ENCODE measurements around the gene RXRA. TPM values are rescaled to one million over a fixed set of nuclear protein-coding genes. Genes with fewer than 3 reads are reported as not detected.

The RXRA gene
- total and polyA plus RNA-seq, 2 donors (not counting 1 experiment from before 2014, with no cell fraction given), result 2.6 to 6.8 TPM

GRCh38 chr9:134329886-134330285, 3.6 kb downstream of the RXRA start:
- no peaks in the 10 kb centered on the region for H4K20me1 ChIP-seq (ENCODE audit: control insufficient read depth, insufficient read depth, low read length, poor library complexity, severe bottlenecking)
- ChIA-PET CTCF (interaction anchor here (1.2 kb wide), 1 partner anchor 159 kb away, joined by 3 read pairs; no protein-coding TSS in a partner anchor), POLR2A (no interaction called here)
- WGBS (ENCODE audit: insufficient coverage), result 65% methylated on average over 5 of the region's 5 CpGs
- H2AFZ ChIP-seq (ENCODE audit: insufficient read depth, low read depth, low read length, poor library complexity, severe bottlenecking), result no peak overlapping the region
- no peak overlapping the region for H3K27ac Mint-ChIP-seq
- peaks cover 15% of the 10 kb centered on the region for H3K79me2 ChIP-seq (ENCODE audit: control insufficient read depth, insufficient read depth, low read length)
- H3K27me3 Mint-ChIP-seq, result no peaks in the 10 kb centered on the region
- DNase-seq (no peak), ATAC-seq (ENCODE audit: low read depth) (no peak)
- peaks cover 0 to 13% (median 3%) of the 10 kb centered on the region in 4 experiments for H3K27me3 ChIP-seq (replicated peaks in 1 of 4; ENCODE audit: control extremely low read depth in 1 of 4, control insufficient read depth in 3 of 4, insufficient read depth in 4 of 4, low read length in 3 of 4)
- H3K4me1 Mint-ChIP-seq, result peaks cover 17% of the 10 kb centered on the region
- peaks cover 0 to 5% (median 0%) of the 10 kb centered on the region in 3 donors for H3K9me3 ChIP-seq (ENCODE audit: control extremely low read depth in 1 of 3, control insufficient read depth in 2 of 3, insufficient read depth in 1 of 3, low read length in 2 of 3)
- no peak overlapping the region for H3K9ac ChIP-seq (ENCODE audit: low read length)
- H3K36me3 ChIP-seq (replicated peaks in 1 of 2; ENCODE audit: control extremely low read depth in 1 of 2, control insufficient read depth in 1 of 2, extremely low read depth in 1 of 2, insufficient read depth in 2 of 2, low read length in 1 of 2), result no peaks in the 10 kb centered on the region
- TF ChIP-seq, protein P1, sequence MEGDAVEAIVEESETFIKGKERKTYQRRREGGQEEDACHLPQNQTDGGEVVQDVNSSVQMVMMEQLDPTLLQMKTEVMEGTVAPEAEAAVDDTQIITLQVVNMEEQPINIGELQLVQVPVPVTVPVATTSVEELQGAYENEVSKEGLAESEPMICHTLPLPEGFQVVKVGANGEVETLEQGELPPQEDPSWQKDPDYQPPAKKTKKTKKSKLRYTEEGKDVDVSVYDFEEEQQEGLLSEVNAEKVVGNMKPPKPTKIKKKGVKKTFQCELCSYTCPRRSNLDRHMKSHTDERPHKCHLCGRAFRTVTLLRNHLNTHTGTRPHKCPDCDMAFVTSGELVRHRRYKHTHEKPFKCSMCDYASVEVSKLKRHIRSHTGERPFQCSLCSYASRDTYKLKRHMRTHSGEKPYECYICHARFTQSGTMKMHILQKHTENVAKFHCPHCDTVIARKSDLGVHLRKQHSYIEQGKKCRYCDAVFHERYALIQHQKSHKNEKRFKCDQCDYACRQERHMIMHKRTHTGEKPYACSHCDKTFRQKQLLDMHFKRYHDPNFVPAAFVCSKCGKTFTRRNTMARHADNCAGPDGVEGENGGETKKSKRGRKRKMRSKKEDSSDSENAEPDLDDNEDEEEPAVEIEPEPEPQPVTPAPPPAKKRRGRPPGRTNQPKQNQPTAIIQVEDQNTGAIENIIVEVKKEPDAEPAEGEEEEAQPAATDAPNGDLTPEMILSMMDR (IDR thresholded peaks at IDR 0.05), result no peak
- no peak for TF ChIP-seq EZH2 (IDR thresholded peaks at IDR 0.05; ENCODE audit: borderline replicate concordance, insufficient read depth, low read depth, low read length, poor library complexity, severe bottlenecking)
- intact Hi-C loops (cut with micrococcal nuclease), result loop anchor here (5.0 to 10.0 kb wide), 5 partner anchors 62 to 265 kb away; partner anchors contain the start of gene BRD3
- H3K4me3 Mint-ChIP-seq, result no peak overlapping the region
- no peak overlapping the region for H3K4me3 ChIP-seq (ENCODE audit: control extremely low read depth in 1 of 5, extremely low read depth in 1 of 5, insufficient read depth in 1 of 5, low read depth in 2 of 5, low read length in 4 of 5)
- H3K4me2 ChIP-seq (replicated peaks; ENCODE audit: low read depth, low read length, poor library complexity, severe bottlenecking), result no peak overlapping the region
- no peak overlapping the region for H3K27ac ChIP-seq (ENCODE audit: low read length in 2 of 2)
- peaks cover 9 to 18% of the 10 kb centered on the region in 2 donors for H3K4me1 ChIP-seq (ENCODE audit: control insufficient read depth in 2 of 2, insufficient read depth in 2 of 2, low read length in 2 of 2)
- no peaks in the 10 kb centered on the region for H3K9me3 Mint-ChIP-seq (ENCODE audit: insufficient read depth)

GRCh38 chr9:134330590-134330989, 4.3 kb downstream of the RXRA start:
- no peaks in the 10 kb centered on the region for H3K36me3 ChIP-seq (replicated peaks in 1 of 2; ENCODE audit: control extremely low read depth in 1 of 2, control insufficient read depth in 1 of 2, extremely low read depth in 1 of 2, insufficient read depth in 2 of 2, low read length in 1 of 2)
- Mint-ChIP-seq H3K4me1 (peaks cover 14% of the 10 kb centered on the region), H3K27me3 (no peaks in the 10 kb centered on the region), H3K4me3 (no peak overlapping the region), H3K9me3 (ENCODE audit: insufficient read depth) (no peaks in the 10 kb centered on the region), H3K27ac (no peak overlapping the region)
- no peak for TF ChIP-seq EZH2 (IDR thresholded peaks at IDR 0.05; ENCODE audit: borderline replicate concordance, insufficient read depth, low read depth, low read length, poor library complexity, severe bottlenecking)
- TF ChIP-seq, protein P1 (IDR thresholded peaks at IDR 0.05), result no peak
- no peak overlapping the region for H3K4me3 ChIP-seq (ENCODE audit: control extremely low read depth in 1 of 5, extremely low read depth in 1 of 5, insufficient read depth in 1 of 5, low read depth in 2 of 5, low read length in 4 of 5)
- H3K9me3 ChIP-seq (ENCODE audit: control extremely low read depth in 1 of 3, control insufficient read depth in 2 of 3, insufficient read depth in 1 of 3, low read length in 2 of 3), result peaks cover 0 to 5% (median 0%) of the 10 kb centered on the region in 3 donors
- ATAC-seq (ENCODE audit: low read depth) (no peak), DNase-seq (no peak)
- H4K20me1 ChIP-seq (ENCODE audit: control insufficient read depth, insufficient read depth, low read length, poor library complexity, severe bottlenecking), result no peaks in the 10 kb centered on the region
- H2AFZ ChIP-seq (ENCODE audit: insufficient read depth, low read depth, low read length, poor library complexity, severe bottlenecking), result no peak overlapping the region
- no peak overlapping the region for H3K4me2 ChIP-seq (replicated peaks; ENCODE audit: low read depth, low read length, poor library complexity, severe bottlenecking)
- peaks cover 6 to 15% of the 10 kb centered on the region in 2 donors for H3K4me1 ChIP-seq (ENCODE audit: control insufficient read depth in 2 of 2, insufficient read depth in 2 of 2, low read length in 2 of 2)
- no peak overlapping the region for H3K27ac ChIP-seq (ENCODE audit: low read length in 2 of 2)
- H3K79me2 ChIP-seq (ENCODE audit: control insufficient read depth, insufficient read depth, low read length), result peaks cover 15% of the 10 kb centered on the region
- H3K27me3 ChIP-seq (replicated peaks in 1 of 4; ENCODE audit: control extremely low read depth in 1 of 4, control insufficient read depth in 3 of 4, insufficient read depth in 4 of 4, low read length in 3 of 4), result peaks cover 0 to 13% (median 3%) of the 10 kb centered on the region in 4 experiments
- intact Hi-C loops (cut with micrococcal nuclease), result no loop called here
- ChIA-PET POLR2A (no interaction called here), CTCF (interaction anchor here (1.2 kb wide), 1 partner anchor 160 kb away, joined by 3 read pairs; no protein-coding TSS in a partner anchor)
- no CpG with 5 or more reads among the region's 3 CpGs for WGBS (ENCODE audit: insufficient coverage)
- H3K9ac ChIP-seq (ENCODE audit: low read length), result no peak overlapping the region
